Erythroblast (primary cell): ENCODE data around the gene PHF21A.

Experiments
- GATA1 ChIP-seq: IDR thresholded peaks from 2 replicates; pipeline ENCODE4 v1.6.1; 2011; ENCODE audit warnings: low read depth, mild to moderate bottlenecking, control low read depth, low read length, moderate library complexity
- POLR2A ChIP-seq: IDR thresholded peaks from 2 replicates; pipeline ENCODE4 v1.6.1; 2011; ENCODE audit warnings: mild to moderate bottlenecking, low read length

GRCh38 chr11:46122945-46123715, 1.9 kb upstream of the PHF21A start:
- TF ChIP-seq POLR2A (no peak), GATA1 (no peak)
